Dedifferentiated amniotic fluid mesenchymal stem cell (primary cell): ENCODE data around the gene ANTXRL.
A peak's percentile ranks its signal among the peaks of the same experiment; 100 is the strongest.
"Not testable (repeated sequence)": the region's sequence is repeated elsewhere in the genome, so short reads cannot be mapped to it uniquely, and the experiment has no call there.

ENCODE experiments used
- DNase-seq: peaks from one replicate; pipeline ENCODE4 v3.0.0-alpha.2; 2016; ENCODE audit errors: extremely low spot score

ANTXRL gene

DNA sequence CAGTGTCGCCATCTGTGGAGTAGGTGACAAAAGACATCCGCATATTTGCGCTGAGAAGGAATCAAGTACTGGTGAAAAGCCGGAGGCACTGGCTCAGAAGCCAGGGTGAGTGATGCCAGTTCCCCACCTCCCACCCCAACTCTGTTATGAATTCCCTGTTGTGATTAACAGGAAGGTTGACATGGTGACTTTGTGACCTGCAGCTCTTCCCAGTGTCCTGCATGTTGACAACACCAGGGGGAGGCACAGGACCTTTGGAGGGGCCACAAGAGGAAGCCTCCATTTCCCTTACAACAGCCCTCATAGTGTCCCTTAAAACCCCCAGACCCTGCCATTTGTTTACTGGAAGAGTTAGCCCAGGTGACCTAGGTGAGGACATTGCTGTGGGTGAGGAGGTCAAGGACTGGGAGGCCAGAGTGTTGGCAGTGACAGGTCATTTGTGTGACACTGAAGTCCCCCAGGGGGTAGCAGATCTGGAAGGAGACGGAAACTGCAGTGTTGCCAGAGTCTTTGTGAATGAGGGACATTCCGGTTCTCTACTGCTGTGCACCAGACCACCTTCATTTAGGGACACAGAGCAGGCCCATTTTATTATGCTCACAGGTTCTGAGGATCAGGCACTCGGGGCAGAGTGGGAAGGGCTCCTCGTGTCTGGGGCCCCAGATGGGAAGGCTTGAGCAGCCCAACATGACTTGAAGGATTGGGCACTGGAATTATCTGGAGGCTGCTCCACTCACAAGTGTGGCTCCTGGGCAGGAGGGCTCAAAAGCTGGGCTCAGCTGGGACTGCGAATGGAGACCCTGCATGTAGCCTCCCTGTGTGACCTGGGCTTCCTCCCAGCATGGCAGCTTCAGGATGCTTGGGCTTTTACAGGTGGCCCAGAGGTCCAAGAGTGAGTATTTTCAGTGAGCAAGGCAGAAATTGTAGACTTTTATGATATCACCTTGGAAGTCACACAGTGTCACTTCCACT lies 13.0 kb upstream of the ANTXRL start:
- DNase-seq, result no peak

- DNase-seq, result no peak
Measured at GRCh38 chr10:46277840-46278239, 9.0 kb upstream of the ANTXRL start.

DNA sequence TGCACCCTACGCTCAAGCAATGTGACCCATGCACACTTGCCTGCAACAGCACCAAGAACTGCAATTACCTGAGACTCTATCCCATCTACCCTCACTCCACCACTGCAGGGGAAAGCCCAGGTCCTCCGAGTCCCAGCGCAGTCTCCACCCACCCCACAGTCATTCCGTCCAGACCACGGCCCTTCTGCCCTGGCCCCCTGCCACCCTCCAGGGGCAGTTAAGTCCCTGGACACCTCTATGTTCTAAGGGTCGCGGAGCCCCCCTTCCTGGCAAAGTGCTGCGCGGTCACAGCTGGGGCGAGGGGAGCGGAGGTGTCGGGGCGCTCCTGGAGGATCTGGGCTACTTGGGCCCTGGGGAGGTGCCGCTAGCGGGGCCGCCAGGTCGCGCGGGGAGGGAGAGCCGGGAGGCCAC lies 4.4 kb upstream of the ANTXRL start:
- DNase-seq, result not testable (repeated sequence)

DNA sequence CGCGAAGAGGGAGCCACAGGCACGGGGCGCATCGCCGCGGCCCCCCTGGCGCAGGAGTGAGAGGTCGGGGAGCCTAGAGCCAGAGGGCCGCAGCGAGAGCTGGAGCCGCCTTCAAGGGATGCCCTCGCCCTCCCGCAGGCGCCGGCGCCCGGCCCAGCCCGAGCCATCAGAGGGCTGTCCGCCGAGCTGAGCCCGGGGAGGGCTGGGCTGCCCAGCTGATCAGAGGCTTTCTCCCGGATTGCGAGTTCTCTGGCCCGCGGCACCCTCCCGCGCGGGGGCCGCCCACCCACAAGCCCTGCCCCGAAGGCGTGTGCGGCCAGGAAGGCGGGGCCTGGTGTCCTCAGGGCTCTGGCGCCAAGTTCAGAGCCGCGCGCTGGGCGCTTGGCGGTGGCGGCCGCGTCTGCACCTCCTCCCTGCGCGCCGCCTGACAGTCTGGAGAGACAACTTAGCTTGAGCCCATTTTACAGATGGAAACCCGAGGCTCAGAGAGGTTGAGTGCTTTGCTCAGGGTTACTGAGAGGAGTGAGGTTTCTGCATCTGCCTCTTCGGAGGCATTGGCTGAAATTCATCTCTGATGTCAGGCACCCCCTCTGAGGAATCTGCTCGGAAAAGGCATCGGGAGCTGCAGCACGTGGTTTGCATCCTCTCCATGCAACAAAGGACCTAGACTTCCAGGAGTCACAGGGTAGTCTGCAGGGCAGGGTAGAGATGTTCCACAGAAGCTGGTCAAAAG lies 3.8 kb upstream of the ANTXRL start:
- DNase-seq, result peak; percentile 64

- no peak for DNase-seq
Measured at GRCh38 chr10:46283580-46284285, 3.1 kb upstream of the ANTXRL start.

GRCh38 chr10:46284286-46285229 lies 2.2 kb upstream of the ANTXRL start:
- peak; percentile 39 for DNase-seq

DNA sequence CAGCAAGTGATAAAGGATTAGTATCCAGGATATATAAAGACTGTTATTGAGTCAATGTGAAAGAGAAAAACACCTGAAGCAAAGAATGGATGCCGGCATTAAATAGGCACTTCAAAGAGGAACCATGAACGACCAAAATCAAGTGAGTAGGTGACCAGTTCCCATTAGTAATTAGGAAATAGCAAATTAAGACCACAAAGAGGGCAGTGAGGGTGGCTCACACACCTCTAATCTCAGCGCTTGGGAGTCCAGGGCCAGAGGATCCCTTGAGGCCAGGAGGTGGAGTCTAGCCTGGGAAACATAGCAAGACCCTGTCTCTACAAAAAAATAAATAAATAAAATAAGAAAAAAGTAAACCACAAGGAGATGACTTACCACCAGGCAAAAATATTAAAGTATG lies 1.5 kb upstream of the ANTXRL start:
- DNase-seq, result no peak

GRCh38 chr10:46285966-46286620 lies 704 bp upstream of the ANTXRL start:
- no peak for DNase-seq

GRCh38 chr10:46287846-46288477 lies 1.2 kb downstream of the ANTXRL start:
- DNase-seq, result no peak

- DNase-seq, result no peak
Measured at GRCh38 chr10:46288601-46289206, 1.9 kb downstream of the ANTXRL start.

GRCh38 chr10:46289209-46289810 lies 2.5 kb downstream of the ANTXRL start:
- no peak for DNase-seq

- DNase-seq, result no peak
Measured at GRCh38 chr10:46290101-46290886, 3.5 kb downstream of the ANTXRL start.

DNA sequence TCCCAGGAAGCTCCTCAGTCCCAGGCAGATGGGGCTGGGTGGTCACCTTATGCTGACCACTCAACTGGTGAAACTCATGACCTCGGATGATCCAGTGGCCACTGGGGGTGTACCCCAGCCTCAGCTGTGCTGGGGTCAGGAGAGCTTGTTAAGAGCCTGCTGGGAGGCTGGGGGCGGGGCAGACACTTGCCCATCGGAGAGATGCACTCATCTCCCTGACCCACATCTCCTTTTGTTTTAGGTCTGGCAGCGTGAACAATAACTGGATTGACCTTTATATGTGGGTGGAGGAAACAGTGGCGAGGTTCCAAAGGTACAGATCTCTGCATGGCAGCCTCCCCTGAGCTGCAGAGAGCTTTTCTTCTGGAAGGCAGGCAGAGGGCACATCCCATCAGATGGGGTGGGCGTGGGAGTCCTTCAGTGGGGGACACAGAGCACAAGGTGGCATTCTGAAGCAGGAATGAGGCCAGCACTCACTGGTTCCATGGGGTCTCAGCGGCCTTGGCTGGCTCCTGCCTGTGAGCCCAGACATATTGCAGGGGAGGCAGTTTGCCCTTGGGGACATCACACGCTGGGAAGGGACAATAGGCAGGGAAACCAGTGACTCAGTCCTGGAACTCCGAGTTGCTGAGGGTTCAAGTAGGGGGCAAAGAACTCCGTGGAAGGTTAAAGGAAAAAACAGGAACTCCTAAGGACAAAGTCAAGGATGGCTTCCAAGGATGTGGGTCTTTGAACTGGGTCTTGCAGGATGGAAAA lies 5.2 kb downstream of the ANTXRL start:
- no peak for DNase-seq

GRCh38 chr10:46292573-46293023 lies 5.8 kb downstream of the ANTXRL start:
- DNase-seq, result no peak

GRCh38 chr10:46293228-46293627 lies 6.4 kb downstream of the ANTXRL start:
- no peak for DNase-seq

DNA sequence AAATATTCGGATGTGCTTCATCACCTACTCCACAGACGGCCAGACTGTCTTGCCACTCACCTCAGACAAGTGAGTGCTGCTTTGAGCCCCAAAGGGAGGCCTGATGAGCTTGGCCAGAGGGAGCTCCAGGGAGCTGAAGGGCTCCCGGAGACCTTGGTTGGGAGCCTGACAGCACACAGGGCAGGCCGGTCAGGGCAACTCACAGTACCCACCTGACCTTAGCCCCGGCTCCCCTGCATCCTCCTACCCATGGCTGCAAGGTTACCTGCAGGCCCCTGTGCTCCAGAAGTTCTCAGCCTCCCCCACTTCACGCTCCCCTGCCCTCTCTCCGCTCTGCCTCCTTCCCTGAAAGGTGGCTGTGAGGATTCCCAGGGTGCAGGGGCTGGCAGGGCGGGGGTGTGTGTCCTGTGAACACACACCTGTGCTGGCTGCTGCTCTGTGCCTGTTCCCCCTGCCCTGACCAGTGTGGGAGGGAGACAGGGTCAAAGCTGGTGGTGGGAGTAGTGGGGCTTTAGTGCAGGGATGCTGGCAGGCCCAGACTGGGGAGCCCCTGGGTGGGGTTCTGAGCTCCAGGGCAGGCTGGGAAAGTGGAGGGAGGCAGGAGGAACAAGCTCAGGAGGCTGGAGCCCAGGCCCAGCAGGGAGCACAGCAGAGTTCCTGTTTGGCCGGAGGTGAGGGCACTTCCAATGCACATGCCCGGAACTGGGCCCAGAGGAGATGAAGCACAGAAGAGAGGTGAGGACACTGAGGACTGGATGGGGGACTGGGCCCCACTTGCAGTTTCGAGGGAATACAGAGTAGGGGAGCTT lies 7.2 kb downstream of the ANTXRL start:
- no peak for DNase-seq
